Coronary artery (tissue), 2 donors: ENCODE data around the gene SCAPER.
"Not testable (repeated sequence)": the region's sequence is repeated elsewhere in the genome, so short reads cannot be mapped to it uniquely, and the experiment has no call there.

Experiments
- DNase-seq: peaks from one replicate; pipeline ENCODE4 v3.0.0-alpha.2; 2017; ENCODE audit warnings: low spot score
- H3K27ac ChIP-seq, 2 donors: fragments of 200-600 bp; sonication (generic); one replicate each; pipeline ENCODE4 v1.5.1; 2016 to 2019
- H3K4me3 ChIP-seq: fragments of 200-600 bp; sonication (generic); 2 replicates; pipeline ENCODE4 v1.5.1; 2016; ENCODE audit warnings: mild to moderate bottlenecking, moderate library complexity
- CTCF ChIP-seq: fragments of 200-600 bp; sonication (generic); IDR thresholded peaks from one replicate; pipeline ENCODE4 v1.5.1; 2019; ENCODE audit warnings: antibody characterized with exemption

Gene SCAPER

GRCh38 chr15:76714950-76715349 is 190.2 kb downstream of the SCAPER start:
- H3K4me3 ChIP-seq: no peak overlapping the region
- DNase-seq: no peak
- no peak overlapping the region for H3K27ac ChIP-seq
- TF ChIP-seq CTCF: no peak

GRCh38 chr15:76711351-76711827 is 193.8 kb downstream of the SCAPER start:
- no peak for DNase-seq
- H3K4me3 ChIP-seq: no peak overlapping the region
- TF ChIP-seq CTCF: no peak
- no peak overlapping the region for H3K27ac ChIP-seq

- not testable (repeated sequence) for DNase-seq, H3K27ac ChIP-seq, H3K4me3 ChIP-seq
Measured at GRCh38 chr15:76704032-76704431, 201.1 kb downstream of the SCAPER start.

- Histone ChIP-seq H3K27ac (no peak overlapping the region), H3K4me3 (no peak overlapping the region)
- DNase-seq: no peak
- TF ChIP-seq CTCF: no peak
Measured at GRCh38 chr15:76696840-76697239, 208.3 kb downstream of the SCAPER start.

GRCh38 chr15:76692546-76692945 is 212.6 kb downstream of the SCAPER start:
- H3K27ac ChIP-seq: not testable (repeated sequence)

GRCh38 chr15:76687592-76687991 is 217.5 kb downstream of the SCAPER start:
- not testable (repeated sequence) for DNase-seq, H3K27ac ChIP-seq, H3K4me3 ChIP-seq

More at GRCh38 chr15:76692546-76692945, 212.6 kb downstream of the SCAPER start:
- not testable (repeated sequence) for DNase-seq, H3K4me3 ChIP-seq

GRCh38 chr15:76684002-76684401 is 221.1 kb downstream of the SCAPER start:
- TF ChIP-seq CTCF: no peak
- no peak overlapping the region for H3K27ac ChIP-seq
- DNase-seq: no peak
- H3K4me3 ChIP-seq: no peak overlapping the region

- no peak for TF ChIP-seq CTCF
- no peak for DNase-seq
- Histone ChIP-seq H3K4me3 (no peak overlapping the region), H3K27ac (no peak overlapping the region)
Measured at GRCh38 chr15:76682833-76683232, 222.3 kb downstream of the SCAPER start.

- no peak for DNase-seq
- H3K4me3 ChIP-seq: no peak overlapping the region
- H3K27ac ChIP-seq: no peak overlapping the region
- no peak for TF ChIP-seq CTCF
Measured at GRCh38 chr15:76682259-76682658, 222.9 kb downstream of the SCAPER start.
